DOHH2 (cell line): Measurements from ENCODE around the gene MXRA7.

Experiments used
- EZH2phosphoT487 ChIP-seq: fragments of 200-600 bp; sonication (generic); IDR thresholded peaks from 2 replicates; pipeline ENCODE4 v1.6.1; 2017; ENCODE audit warnings: borderline replicate concordance, mild to moderate bottlenecking, antibody characterized with exemption, low read length, moderate library complexity, mixed read lengths
- TF ChIP-seq, protein P1 (sequence below): fragments of 200-600 bp; sonication (generic); IDR thresholded peaks from one replicate; pipeline ENCODE4 v1.5.1; 2014; ENCODE audit warnings: antibody characterized with exemption, mild to moderate bottlenecking, low read depth, low read length; ENCODE audit not compliant: poor library complexity, severe bottlenecking

DNA sequence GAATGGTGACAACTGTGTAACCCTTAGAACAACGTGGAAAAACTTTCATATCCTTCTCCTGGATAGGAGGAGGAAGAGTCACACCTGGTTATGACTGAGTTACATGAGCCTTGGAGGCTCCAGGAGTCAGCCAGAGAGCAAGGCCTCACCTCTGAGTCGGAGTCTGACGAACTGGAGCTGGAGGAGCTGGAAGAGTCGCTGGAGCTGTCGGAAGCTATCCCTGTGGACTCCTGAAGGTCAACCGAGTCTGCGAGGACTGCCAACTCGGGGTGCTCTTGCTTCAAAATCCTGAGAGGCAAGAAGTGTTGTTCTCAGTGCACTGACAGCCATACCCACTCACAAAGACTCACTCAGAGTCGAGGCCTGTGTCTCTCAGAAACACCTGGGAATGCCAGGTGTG is 9.4 kb upstream of the MXRA7 start:
- TF ChIP-seq, protein P1, sequence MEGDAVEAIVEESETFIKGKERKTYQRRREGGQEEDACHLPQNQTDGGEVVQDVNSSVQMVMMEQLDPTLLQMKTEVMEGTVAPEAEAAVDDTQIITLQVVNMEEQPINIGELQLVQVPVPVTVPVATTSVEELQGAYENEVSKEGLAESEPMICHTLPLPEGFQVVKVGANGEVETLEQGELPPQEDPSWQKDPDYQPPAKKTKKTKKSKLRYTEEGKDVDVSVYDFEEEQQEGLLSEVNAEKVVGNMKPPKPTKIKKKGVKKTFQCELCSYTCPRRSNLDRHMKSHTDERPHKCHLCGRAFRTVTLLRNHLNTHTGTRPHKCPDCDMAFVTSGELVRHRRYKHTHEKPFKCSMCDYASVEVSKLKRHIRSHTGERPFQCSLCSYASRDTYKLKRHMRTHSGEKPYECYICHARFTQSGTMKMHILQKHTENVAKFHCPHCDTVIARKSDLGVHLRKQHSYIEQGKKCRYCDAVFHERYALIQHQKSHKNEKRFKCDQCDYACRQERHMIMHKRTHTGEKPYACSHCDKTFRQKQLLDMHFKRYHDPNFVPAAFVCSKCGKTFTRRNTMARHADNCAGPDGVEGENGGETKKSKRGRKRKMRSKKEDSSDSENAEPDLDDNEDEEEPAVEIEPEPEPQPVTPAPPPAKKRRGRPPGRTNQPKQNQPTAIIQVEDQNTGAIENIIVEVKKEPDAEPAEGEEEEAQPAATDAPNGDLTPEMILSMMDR, result no peak
- TF ChIP-seq EZH2phosphoT487, result no peak
